Mammary microvascular endothelial cell (primary cell): ENCODE measurements around the gene SPRING1. TPM values are rescaled to one million over a fixed set of nuclear protein-coding genes. Genes with fewer than 3 reads are reported as not detected.

Experiments
- total RNA-seq: library from RNA; depleted of rRNA; stranded (reverse); fragments of >200 nt; gene quantifications from 2 replicates; pipeline ENCODE4 v1.2.3, GENCODE V29; 2015

SPRING1 gene
- 28.9 and 34.2 TPM in 2 replicates for total RNA-seq

GRCh38 chr12:116737774-116738657, at the start of gene SPRING1, which contains the start of gene RNFT2:
TSS of gene SPRING1 (minus strand) at chr12:116738069. CDS start at chr12:116737900, 169 bp downstream.
TSS of gene RNFT2 (plus strand) at chr12:116738315. CDS start at chr12:116740498, 2,183 bp downstream.

Other genes with a start within 250 kb of the SPRING1 start
- gene MAP1LC3B2, start 178.7 kb downstream of the SPRING1 start, total RNA-seq = 0.40 and 0.44 TPM in 2 replicates
- 2.3 and 3.7 TPM in 2 replicates for gene RNFT2, start 246 bp upstream of the SPRING1 start, total RNA-seq
- gene HRK, start 143.4 kb upstream of the SPRING1 start, total RNA-seq = not detected in 2 replicates
- gene FBXW8, start 172.9 kb upstream of the SPRING1 start, total RNA-seq = 9.7 and 9.9 TPM in 2 replicates